Eye (tissue), 1 donor: ENCODE results near the gene PARN.
A peak's percentile ranks its signal among the peaks of the same experiment; 100 is the strongest.
"Not testable (repeated sequence)": the region's sequence is repeated elsewhere in the genome, so short reads cannot be mapped to it uniquely, and the experiment has no call there.

Experiments used
- DNase-seq: peaks from one replicate; pipeline ENCODE4 v3.0.0-alpha.2; 2015

The PARN gene

GRCh38 chr16:14629919-14630619, at the start of gene PARN:
TSS of gene PARN (minus strand) at chr16:14630260. CDS start at chr16:14630125, 135 bp downstream.
- DNase-seq: peak; percentile 98

GRCh38 chr16:14678748-14679497, 48.9 kb upstream of the PARN start:
- DNase-seq: no peak

GRCh38 chr16:14677627-14678026, 47.6 kb upstream of the PARN start:
- DNase-seq: no peak

GRCh38 chr16:14676633-14677032, 46.6 kb upstream of the PARN start:
- DNase-seq: no peak

- no peak for DNase-seq
These were observed 42.4 kb upstream of the PARN start for GRCh38 chr16:14672403-14672971.

- no peak for DNase-seq
These were observed 39.7 kb upstream of the PARN start for GRCh38 chr16:14669776-14670175.

GRCh38 chr16:14668556-14669223, 38.6 kb upstream of the PARN start:
- DNase-seq: no peak

GRCh38 chr16:14667347-14668266, 37.5 kb upstream of the PARN start:
- no peak for DNase-seq

- no peak for DNase-seq
These were observed 28.0 kb upstream of the PARN start for GRCh38 chr16:14658063-14658462.

- DNase-seq: no peak
These were observed 22.7 kb upstream of the PARN start for GRCh38 chr16:14652726-14653125.

- DNase-seq: no peak
These were observed 20.6 kb upstream of the PARN start for GRCh38 chr16:14650629-14651028.

- DNase-seq: no peak
These were observed 19.8 kb upstream of the PARN start for GRCh38 chr16:14649816-14650215.

- no peak for DNase-seq
These were observed 11.9 kb upstream of the PARN start for GRCh38 chr16:14641926-14642325.

- DNase-seq: no peak
These were observed 11.1 kb upstream of the PARN start for GRCh38 chr16:14641206-14641605.

GRCh38 chr16:14640538-14640937, 10.5 kb upstream of the PARN start:
- no peak for DNase-seq

GRCh38 chr16:14636951-14637240, 6.8 kb upstream of the PARN start:
- not testable (repeated sequence) for DNase-seq

GRCh38 chr16:14636179-14636950, 6.3 kb upstream of the PARN start:
- not testable (repeated sequence) for DNase-seq

GRCh38 chr16:14635395-14636165, 5.5 kb upstream of the PARN start:
- DNase-seq: no peak

GRCh38 chr16:14634389-14634725, 4.3 kb upstream of the PARN start:
- no peak for DNase-seq

GRCh38 chr16:14632693-14633569, 2.9 kb upstream of the PARN start, which contains the start of gene BFAR:
TSS of gene BFAR (plus strand) at chr16:14632951. CDS start at chr16:14644347, 11,396 bp downstream.
- peak; percentile 99 for DNase-seq
